ENCODE measurements around the gene C3orf20.

GRCh38 chr3:14791343-14791945 lies 116.5 kb downstream of the C3orf20 start:
- TF ChIP-seq POLR2A (IDR thresholded peaks at IDR 0.05) = no peak
- TF ChIP-seq CTCF (IDR thresholded peaks at IDR 0.05) = peak; percentile 23 to 54 (median 34)
